Hepatocyte (in vitro differentiated cells): ENCODE results near the gene MED15. TPM values are rescaled to one million over a fixed set of nuclear protein-coding genes. Genes with fewer than 3 reads are reported as not detected.

ENCODE experiments used
- DNase-seq: peaks from one replicate; pipeline ENCODE4 v3.0.0-alpha.2; 2016; ENCODE audit warnings: low spot score
- H2AFZ ChIP-seq: fragments of 200-600 bp; sonication (generic); 2 replicates; pipeline ENCODE4 v1.6.0; 2016; ENCODE audit warnings: antibody characterized with exemption, mild to moderate bottlenecking
- H3K27ac ChIP-seq: fragments of 200-600 bp; sonication (generic); 2 replicates; pipeline ENCODE4 v1.5.1; 2016; ENCODE audit warnings: mild to moderate bottlenecking
- H3K27me3 ChIP-seq: fragments of 200-600 bp; sonication (generic); 2 replicates; pipeline ENCODE4 v1.6.1; 2016
- H3K36me3 ChIP-seq: fragments of 200-600 bp; sonication (generic); replicated peaks from 2 replicates; pipeline ENCODE4 v1.5.1; 2016; ENCODE audit warnings: low read depth; ENCODE audit not compliant: insufficient read depth
- H3K4me1 ChIP-seq: fragments of 200-600 bp; sonication (generic); 2 replicates; pipeline ENCODE4 v1.5.1; 2016; ENCODE audit warnings: mild to moderate bottlenecking, moderate library complexity; ENCODE audit not compliant: insufficient read depth
- H3K4me2 ChIP-seq: fragments of 200-600 bp; sonication (generic); 2 replicates; pipeline ENCODE4 v1.6.0; 2016
- H3K4me3 ChIP-seq: fragments of 200-600 bp; sonication (generic); 2 replicates; pipeline ENCODE4 v1.5.1; 2016; ENCODE audit warnings: mild to moderate bottlenecking
- H3K79me2 ChIP-seq: fragments of 200-600 bp; sonication (generic); 2 replicates; pipeline ENCODE4 v1.6.0; 2017; ENCODE audit warnings: mild to moderate bottlenecking
- H3K9me2 ChIP-seq: fragments of 200-600 bp; sonication (generic); replicated peaks from 2 replicates; pipeline ENCODE4 v1.6.0; 2017; ENCODE audit warnings: mild to moderate bottlenecking; ENCODE audit not compliant: insufficient read depth
- H3K9me3 ChIP-seq: fragments of 200-600 bp; sonication (generic); 2 replicates; pipeline ENCODE4 v1.5.1; 2016; ENCODE audit warnings: low read depth, mild to moderate bottlenecking
- H4K20me1 ChIP-seq: fragments of 200-600 bp; sonication (generic); 2 replicates; pipeline ENCODE4 v1.6.0; 2016; ENCODE audit warnings: mild to moderate bottlenecking; ENCODE audit not compliant: insufficient read depth, poor library complexity, severe bottlenecking
- CTCF ChIP-seq: fragments of 200-600 bp; sonication (generic); IDR thresholded peaks from 2 replicates; pipeline ENCODE4 v1.5.1; 2016; ENCODE audit warnings: antibody characterized with exemption, mild to moderate bottlenecking; ENCODE audit not compliant: poor library complexity
- EZH2 ChIP-seq: fragments of 200-600 bp; sonication (generic); IDR thresholded peaks from 2 replicates; pipeline ENCODE4 v1.6.1; 2016; ENCODE audit warnings: antibody characterized with exemption, mild to moderate bottlenecking, borderline replicate concordance
- EZH2phosphoT487 ChIP-seq: fragments of 200-600 bp; sonication (generic); IDR thresholded peaks from one replicate; pipeline ENCODE4 v1.6.1; 2018; ENCODE audit warnings: antibody characterized with exemption, mild to moderate bottlenecking, low read depth, moderate library complexity; ENCODE audit not compliant: unreplicated experiment, severe bottlenecking
- WGBS: methylation state at CpG from one replicate; pipeline ENCODE4 v1.1.6; 2016; ENCODE audit warnings: low lambda C conversion rate; ENCODE audit errors: missing lambda C conversion rate; 5-methylcytosine and 5-hydroxymethylcytosine counted together
- polyA plus RNA-seq: library from polyadenylated mRNA; unstranded; fragments of >200 nt; fragmentation: Nextera tagmentation; extraction: Ambion mirVana; gene quantifications from 2 replicates; pipeline ENCODE4 v1.2.1, GENCODE V29; 2016
- total RNA-seq: library from RNA; depleted of rRNA; stranded (reverse); fragments of >200 nt; gene quantifications from 2 replicates; pipeline ENCODE4 v1.2.3, GENCODE V29; 2014

MED15 gene
- total and polyA plus RNA-seq, 2 experiments from 2014 or later: 31.5 to 53.1 TPM

- Histone ChIP-seq H3K27me3 (no peaks in the 10 kb centered on the region), H4K20me1 (peaks cover 25% of the 10 kb centered on the region), H3K4me3 (no peak overlapping the region), H3K36me3 (no peaks in the 10 kb centered on the region), H3K4me2 (no peak overlapping the region), H3K27ac (no peak overlapping the region), H2AFZ (no peak overlapping the region), H3K9me2 (no peaks in the 10 kb centered on the region), H3K9me3 (no peaks in the 10 kb centered on the region), H3K79me2 (peaks cover 76% of the 10 kb centered on the region), H3K4me1 (peaks cover 11% of the 10 kb centered on the region)
- DNase-seq: no peak
- 90% methylated on average over 2 of the region's 2 CpGs for WGBS
- no peak for TF ChIP-seq CTCF
- TF ChIP-seq EZH2: no peak
- no peak for TF ChIP-seq EZH2phosphoT487
Observed at GRCh38 chr22:20491346-20491745, 16.1 kb upstream of the MED15 start.

GRCh38 chr22:20494978-20495860 is 12.2 kb upstream of the MED15 start, which contains the start of gene KLHL22:
Gene KLHL22 (minus strand): TSS chr22:20495795. CDS start chr22:20489211, 6,584 bp downstream.
- H3K36me3 ChIP-seq: no peaks in the 10 kb centered on the region
- peaks cover 11% of the 10 kb centered on the region for H3K4me1 ChIP-seq
- WGBS: 2% methylated on average over 54 of the region's 108 CpGs
- peak within 1 kb of the TSS; percentile 60 for H2AFZ ChIP-seq
- no peaks in the 10 kb centered on the region for H3K27me3 ChIP-seq
- TF ChIP-seq CTCF (no peak), EZH2 (no peak), EZH2phosphoT487 (no peak)
- peak within 1 kb of the TSS; percentile 98 for H3K27ac ChIP-seq
- peak; percentile 39 for DNase-seq
- H3K4me2 ChIP-seq: peak within 1 kb of the TSS; percentile 100
- H3K9me2 ChIP-seq: no peaks in the 10 kb centered on the region
- peaks cover 66% of the 10 kb centered on the region for H3K79me2 ChIP-seq
- H3K9me3 ChIP-seq: no peaks in the 10 kb centered on the region
- H4K20me1 ChIP-seq: peaks cover 13% of the 10 kb centered on the region
- peak within 1 kb of the TSS; percentile 60 for H3K4me3 ChIP-seq

- peak; percentile 98 for DNase-seq
- no peaks in the 10 kb centered on the region for H3K36me3 ChIP-seq
- peaks cover 57% of the 10 kb centered on the region for H3K79me2 ChIP-seq
- H3K4me3 ChIP-seq: peak overlapping the region; percentile 57
- H3K9me3 ChIP-seq: no peaks in the 10 kb centered on the region
- 0% methylated on average over 22 of the region's 54 CpGs for WGBS
- peaks cover 11% of the 10 kb centered on the region for H3K4me1 ChIP-seq
- no peaks in the 10 kb centered on the region for H3K27me3 ChIP-seq
- TF ChIP-seq EZH2 (no peak), EZH2phosphoT487 (no peak), CTCF (peak; percentile 88)
- peak overlapping the region; percentile 60 for H2AFZ ChIP-seq
- peaks cover 9% of the 10 kb centered on the region for H4K20me1 ChIP-seq
- no peaks in the 10 kb centered on the region for H3K9me2 ChIP-seq
- H3K4me2 ChIP-seq: peak overlapping the region; percentile 100
- H3K27ac ChIP-seq: peak overlapping the region; percentile 98
Observed at GRCh38 chr22:20495861-20496681, 11.3 kb upstream of the MED15 start.
